OCI-LY3 (cell line): ENCODE measurements around the gene APOL3.

Source experiments
- H2AFZ ChIP-seq: fragments of 200-600, 300-600 bp; shearing (Covaris generic); 2 replicates; pipeline ENCODE4 v1.6.0; 2014; ENCODE audit warnings: antibody characterized with exemption, low read depth, low read length
- H3K27ac ChIP-seq: fragments of 200-600, 300-600 bp; sonication (generic); 2 replicates; pipeline ENCODE4 v1.5.1; 2014; ENCODE audit warnings: mild to moderate bottlenecking, low read length, moderate library complexity, mixed read lengths
- H3K27me3 ChIP-seq: fragments of 200-600, 300-600 bp; sonication (generic); 2 replicates; pipeline ENCODE4 v1.6.1; 2014; ENCODE audit warnings: low read depth, low read length, mixed read lengths
- H3K36me3 ChIP-seq: fragments of 200-600, 300-600 bp; sonication (generic); replicated peaks from 2 replicates; pipeline ENCODE3; 2014; ENCODE audit warnings: low read depth, low read length, mixed read lengths
- H3K4me1 ChIP-seq: fragments of 300-600, 200-600 bp; sonication (generic); 2 replicates; pipeline ENCODE4 v1.6.1; 2014; ENCODE audit warnings: low read length, mixed read lengths
- H3K4me2 ChIP-seq: fragments of 200-600, 300-600 bp; sonication (generic); 2 replicates; pipeline ENCODE4 v1.6.1; 2014; ENCODE audit warnings: low read length, mixed read lengths
- H3K4me3 ChIP-seq: fragments of 300-600, 200-600 bp; sonication (generic); 2 replicates; pipeline ENCODE4 v1.5.1; 2014; ENCODE audit warnings: antibody characterized with exemption, mild to moderate bottlenecking, low read length, moderate library complexity
- H3K79me2 ChIP-seq: fragments of 300-600, 200-600 bp; shearing (Covaris generic); 2 replicates; pipeline ENCODE4 v1.6.1; 2014; ENCODE audit warnings: mild to moderate bottlenecking, low read length, mixed read lengths
- H3K9ac ChIP-seq: fragments of 300-600, 200-600 bp; shearing (Covaris generic); 2 replicates; pipeline ENCODE4 v1.6.0; 2014; ENCODE audit warnings: mild to moderate bottlenecking, low read length, moderate library complexity
- H3K9me3 ChIP-seq: fragments of 200-600, 300-600 bp; shearing (Covaris generic); 2 replicates; pipeline ENCODE4 v1.6.1; 2014; ENCODE audit warnings: low read length, mixed read lengths; ENCODE audit not compliant: insufficient read depth
- H4K20me1 ChIP-seq: fragments of 200-600, 300-600 bp; sonication (generic); 2 replicates; pipeline ENCODE4 v1.6.1; 2016; ENCODE audit warnings: low read length, mixed read lengths; ENCODE audit not compliant: insufficient read depth
- EZH2phosphoT487 ChIP-seq: fragments of 200-600 bp; shearing (Covaris generic); IDR thresholded peaks from 2 replicates; pipeline ENCODE4 v1.6.1; 2018; ENCODE audit warnings: antibody characterized with exemption, mixed run types, low read depth
- TF ChIP-seq, protein P1 (sequence below): fragments of 200-600, 300-600 bp; sonication (generic); IDR thresholded peaks from 2 replicates; pipeline ENCODE4 v1.5.1; 2014; ENCODE audit warnings: antibody characterized with exemption, low read length, low read depth

The APOL3 gene

DNA sequence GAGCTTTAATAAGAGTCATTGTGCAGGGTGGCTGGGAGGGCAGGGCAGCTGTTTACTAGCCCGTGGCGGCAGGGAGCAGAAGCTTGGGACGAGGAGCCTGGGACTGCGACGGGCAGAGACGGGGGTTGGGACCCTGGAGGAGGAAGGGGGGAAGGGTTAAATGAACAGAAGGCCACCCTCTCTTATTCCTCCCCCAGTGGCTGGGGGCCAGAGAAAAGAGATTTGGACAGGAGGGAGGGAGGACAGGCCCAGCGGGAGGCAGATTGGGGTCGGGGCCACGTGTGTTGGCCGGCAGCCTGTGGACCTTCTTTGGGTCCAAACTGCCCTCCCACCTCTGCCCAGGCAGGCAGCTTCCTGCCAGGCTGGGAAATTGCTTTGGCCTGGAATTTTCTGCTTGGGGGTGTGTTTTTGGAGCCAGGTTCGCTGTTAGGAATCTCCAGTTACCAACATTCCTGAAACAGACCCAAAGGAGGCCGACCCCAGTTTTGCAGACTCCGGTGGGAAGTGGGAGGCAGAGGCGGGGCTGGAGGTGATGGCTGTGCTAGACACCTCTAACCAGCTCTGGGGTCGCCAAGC is 50.2 kb downstream of the APOL3 start:
- Histone ChIP-seq H3K4me1 (no peaks in the 10 kb centered on the region), H3K79me2 (no peaks in the 10 kb centered on the region), H2AFZ (no peak overlapping the region), H3K27ac (no peak overlapping the region), H3K9me3 (no peaks in the 10 kb centered on the region), H3K9ac (no peak overlapping the region), H3K4me2 (no peak overlapping the region), H3K27me3 (peaks cover 10% of the 10 kb centered on the region; the same call in 1 of the 2 replicates), H4K20me1 (no peaks in the 10 kb centered on the region), H3K36me3 (no peaks in the 10 kb centered on the region), H3K4me3 (no peak overlapping the region)
- no peak for TF ChIP-seq EZH2phosphoT487
- TF ChIP-seq, protein P1, sequence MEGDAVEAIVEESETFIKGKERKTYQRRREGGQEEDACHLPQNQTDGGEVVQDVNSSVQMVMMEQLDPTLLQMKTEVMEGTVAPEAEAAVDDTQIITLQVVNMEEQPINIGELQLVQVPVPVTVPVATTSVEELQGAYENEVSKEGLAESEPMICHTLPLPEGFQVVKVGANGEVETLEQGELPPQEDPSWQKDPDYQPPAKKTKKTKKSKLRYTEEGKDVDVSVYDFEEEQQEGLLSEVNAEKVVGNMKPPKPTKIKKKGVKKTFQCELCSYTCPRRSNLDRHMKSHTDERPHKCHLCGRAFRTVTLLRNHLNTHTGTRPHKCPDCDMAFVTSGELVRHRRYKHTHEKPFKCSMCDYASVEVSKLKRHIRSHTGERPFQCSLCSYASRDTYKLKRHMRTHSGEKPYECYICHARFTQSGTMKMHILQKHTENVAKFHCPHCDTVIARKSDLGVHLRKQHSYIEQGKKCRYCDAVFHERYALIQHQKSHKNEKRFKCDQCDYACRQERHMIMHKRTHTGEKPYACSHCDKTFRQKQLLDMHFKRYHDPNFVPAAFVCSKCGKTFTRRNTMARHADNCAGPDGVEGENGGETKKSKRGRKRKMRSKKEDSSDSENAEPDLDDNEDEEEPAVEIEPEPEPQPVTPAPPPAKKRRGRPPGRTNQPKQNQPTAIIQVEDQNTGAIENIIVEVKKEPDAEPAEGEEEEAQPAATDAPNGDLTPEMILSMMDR: no peak

DNA sequence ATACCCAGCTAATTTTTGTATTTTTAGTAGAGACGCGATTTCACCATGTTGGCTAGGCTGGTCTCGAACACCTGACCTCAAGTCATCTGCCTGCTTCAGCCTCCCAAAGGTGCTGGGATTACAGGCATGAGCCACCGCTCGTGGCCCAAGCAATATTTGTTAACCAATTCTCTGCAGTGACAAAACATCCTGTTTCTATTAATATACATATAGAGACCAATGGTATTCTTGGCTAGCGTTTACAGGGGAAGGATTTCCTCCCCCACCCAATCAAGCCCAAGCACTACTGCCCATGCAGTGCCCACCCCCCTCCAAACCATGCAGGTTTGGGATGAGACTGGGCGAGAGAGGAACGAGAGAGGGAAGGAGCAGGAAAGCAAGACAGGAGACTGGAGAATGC is 53.1 kb downstream of the APOL3 start:
- H3K9me3 ChIP-seq: no peaks in the 10 kb centered on the region
- no peak for TF ChIP-seq EZH2phosphoT487
- TF ChIP-seq, protein P1: no peak
- H4K20me1 ChIP-seq: no peaks in the 10 kb centered on the region
- no peak overlapping the region for H3K27ac ChIP-seq
- no peaks in the 10 kb centered on the region for H3K36me3 ChIP-seq
- peaks cover 10% of the 10 kb centered on the region for H3K4me1 ChIP-seq
- H2AFZ ChIP-seq: no peak overlapping the region
- H3K27me3 ChIP-seq: peaks cover 20% of the 10 kb centered on the region
- no peak overlapping the region for H3K4me3 ChIP-seq
- H3K79me2 ChIP-seq: no peaks in the 10 kb centered on the region
- no peak overlapping the region for H3K4me2 ChIP-seq
- no peak overlapping the region for H3K9ac ChIP-seq

DNA sequence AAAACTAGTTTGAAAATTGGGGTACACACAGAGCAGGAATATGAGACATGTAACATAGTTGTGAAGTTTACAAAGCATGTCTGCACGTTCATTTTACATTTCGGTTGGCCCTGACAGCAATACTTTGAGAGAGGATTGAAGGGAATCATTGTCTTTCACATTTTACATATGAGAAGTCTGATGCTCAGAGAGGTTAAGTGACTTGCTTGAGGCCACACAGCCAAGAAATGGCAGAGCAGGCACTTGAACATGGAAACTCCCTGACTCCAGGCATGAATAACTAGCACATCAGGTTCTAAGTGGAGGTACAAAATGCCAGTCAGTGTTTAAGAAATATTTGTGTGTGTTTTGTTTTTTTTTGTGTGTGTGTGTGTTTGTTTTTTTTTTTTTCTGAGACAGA is 53.6 kb downstream of the APOL3 start:
- no peak overlapping the region for H3K4me2 ChIP-seq
- no peak overlapping the region for H2AFZ ChIP-seq
- no peaks in the 10 kb centered on the region for H4K20me1 ChIP-seq
- H3K27me3 ChIP-seq: peaks cover 20% of the 10 kb centered on the region
- TF ChIP-seq, protein P1: no peak
- TF ChIP-seq EZH2phosphoT487: no peak
- H3K27ac ChIP-seq: no peak overlapping the region
- no peaks in the 10 kb centered on the region for H3K36me3 ChIP-seq
- no peaks in the 10 kb centered on the region for H3K79me2 ChIP-seq
- H3K9me3 ChIP-seq: no peaks in the 10 kb centered on the region
- no peak overlapping the region for H3K9ac ChIP-seq
- no peak overlapping the region for H3K4me3 ChIP-seq
- H3K4me1 ChIP-seq: peaks cover 10% of the 10 kb centered on the region

DNA sequence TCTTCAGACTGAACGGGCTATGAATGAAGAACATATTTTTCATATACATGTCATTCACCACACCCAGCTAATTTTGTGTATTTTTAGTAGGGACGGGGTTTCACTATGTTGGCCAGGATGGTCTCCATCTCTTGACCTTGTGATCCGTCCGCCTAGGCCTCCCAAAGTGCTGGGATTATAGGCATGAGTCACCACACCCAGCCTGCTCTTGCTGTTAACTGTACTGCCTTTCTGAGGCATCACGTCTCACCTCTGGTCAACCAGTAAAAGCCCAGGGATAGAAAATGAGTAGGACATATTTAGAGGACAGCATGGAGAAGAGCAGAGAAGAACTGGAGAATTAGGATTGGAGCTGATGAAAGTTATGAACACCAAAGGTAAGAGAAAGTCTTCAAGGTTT is 55.6 kb downstream of the APOL3 start:
- no peaks in the 10 kb centered on the region for H3K36me3 ChIP-seq
- no peak overlapping the region for H2AFZ ChIP-seq
- H4K20me1 ChIP-seq: no peaks in the 10 kb centered on the region
- H3K9ac ChIP-seq: no peak overlapping the region
- no peaks in the 10 kb centered on the region for H3K9me3 ChIP-seq
- peaks cover 10% of the 10 kb centered on the region for H3K4me1 ChIP-seq
- peaks cover 25% of the 10 kb centered on the region for H3K27me3 ChIP-seq
- no peaks in the 10 kb centered on the region for H3K79me2 ChIP-seq
- TF ChIP-seq EZH2phosphoT487: no peak
- TF ChIP-seq, protein P1: no peak
- no peak overlapping the region for H3K4me3 ChIP-seq
- H3K4me2 ChIP-seq: no peak overlapping the region
- no peak overlapping the region for H3K27ac ChIP-seq
